Omental fat pad (tissue), 4 donors: ENCODE results near the gene KCNK16. TPM values are rescaled to one million over a fixed set of nuclear protein-coding genes. Genes with fewer than 3 reads are reported as not detected.

Source experiments
- ATAC-seq: fragments of 150-250 bp; one replicate; pipeline ENCODE4 v1.9.1; 2016; ENCODE audit warnings: mild to moderate bottlenecking, moderate library complexity; ENCODE audit not compliant: low FRiP score
- DNase-seq: peaks from one replicate; pipeline ENCODE4 v3.0.0-alpha.2; 2019; ENCODE audit warnings: low spot score
- total RNA-seq, 4 donors: library from RNA; depleted of rRNA; stranded (reverse); fragments of >200 nt; gene quantifications; one replicate each; pipeline ENCODE4 v1.1.0, GENCODE V29; 2016
- TF ChIP-seq, protein P1 (sequence below), 3 donors: fragments of 450-650 bp; IDR thresholded peaks; one replicate each; pipeline ENCODE4 v1.5.1; 2016 to 2017; ENCODE audit warnings: antibody characterized with exemption in 3 of 3, mild to moderate bottlenecking in 3 of 3, moderate library complexity in 2 of 3

The KCNK16 gene
- total RNA-seq, 4 donors from 2014 or later = not detected

DNA sequence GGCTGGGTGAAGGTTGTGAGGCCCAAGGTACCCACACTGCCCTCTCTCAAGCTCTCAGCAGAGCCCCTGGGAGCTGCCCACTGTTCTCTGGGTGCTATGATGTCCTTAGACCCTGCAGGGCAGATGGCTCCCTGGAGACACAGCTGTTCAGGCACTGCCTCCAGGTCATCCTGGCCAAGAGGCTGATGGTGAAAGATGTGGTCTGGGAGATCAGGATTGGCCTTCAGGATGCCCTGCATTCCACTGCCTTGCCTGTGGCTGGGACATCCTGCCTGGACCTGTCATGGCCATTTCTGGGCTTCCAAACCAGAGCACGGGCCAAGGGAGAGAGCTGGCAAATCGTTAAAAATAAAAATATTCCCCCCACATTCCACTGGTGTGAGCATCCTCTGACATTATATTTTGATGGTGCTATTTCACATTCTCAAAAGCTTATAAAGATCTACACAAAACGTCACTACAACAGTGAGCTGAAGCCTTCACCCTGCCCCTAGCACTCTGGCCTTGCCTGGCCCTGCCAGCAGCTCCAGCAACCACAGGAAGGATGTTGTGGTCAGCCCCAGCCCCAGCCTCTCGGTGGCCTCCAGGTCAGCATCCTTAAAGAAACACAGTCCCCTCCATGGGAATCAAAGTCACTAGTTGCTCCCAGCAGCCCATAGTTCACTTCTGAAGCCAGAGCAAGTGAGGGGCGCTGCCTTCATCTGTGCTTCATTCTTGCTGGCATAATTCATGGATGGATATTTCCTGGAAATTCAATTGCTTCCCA, 13.5 kb upstream of the KCNK16 start:
- no peak for DNase-seq
- TF ChIP-seq, protein P1, sequence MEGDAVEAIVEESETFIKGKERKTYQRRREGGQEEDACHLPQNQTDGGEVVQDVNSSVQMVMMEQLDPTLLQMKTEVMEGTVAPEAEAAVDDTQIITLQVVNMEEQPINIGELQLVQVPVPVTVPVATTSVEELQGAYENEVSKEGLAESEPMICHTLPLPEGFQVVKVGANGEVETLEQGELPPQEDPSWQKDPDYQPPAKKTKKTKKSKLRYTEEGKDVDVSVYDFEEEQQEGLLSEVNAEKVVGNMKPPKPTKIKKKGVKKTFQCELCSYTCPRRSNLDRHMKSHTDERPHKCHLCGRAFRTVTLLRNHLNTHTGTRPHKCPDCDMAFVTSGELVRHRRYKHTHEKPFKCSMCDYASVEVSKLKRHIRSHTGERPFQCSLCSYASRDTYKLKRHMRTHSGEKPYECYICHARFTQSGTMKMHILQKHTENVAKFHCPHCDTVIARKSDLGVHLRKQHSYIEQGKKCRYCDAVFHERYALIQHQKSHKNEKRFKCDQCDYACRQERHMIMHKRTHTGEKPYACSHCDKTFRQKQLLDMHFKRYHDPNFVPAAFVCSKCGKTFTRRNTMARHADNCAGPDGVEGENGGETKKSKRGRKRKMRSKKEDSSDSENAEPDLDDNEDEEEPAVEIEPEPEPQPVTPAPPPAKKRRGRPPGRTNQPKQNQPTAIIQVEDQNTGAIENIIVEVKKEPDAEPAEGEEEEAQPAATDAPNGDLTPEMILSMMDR (IDR thresholded peaks at IDR 0.05) = no peak
- ATAC-seq = no peak

DNA sequence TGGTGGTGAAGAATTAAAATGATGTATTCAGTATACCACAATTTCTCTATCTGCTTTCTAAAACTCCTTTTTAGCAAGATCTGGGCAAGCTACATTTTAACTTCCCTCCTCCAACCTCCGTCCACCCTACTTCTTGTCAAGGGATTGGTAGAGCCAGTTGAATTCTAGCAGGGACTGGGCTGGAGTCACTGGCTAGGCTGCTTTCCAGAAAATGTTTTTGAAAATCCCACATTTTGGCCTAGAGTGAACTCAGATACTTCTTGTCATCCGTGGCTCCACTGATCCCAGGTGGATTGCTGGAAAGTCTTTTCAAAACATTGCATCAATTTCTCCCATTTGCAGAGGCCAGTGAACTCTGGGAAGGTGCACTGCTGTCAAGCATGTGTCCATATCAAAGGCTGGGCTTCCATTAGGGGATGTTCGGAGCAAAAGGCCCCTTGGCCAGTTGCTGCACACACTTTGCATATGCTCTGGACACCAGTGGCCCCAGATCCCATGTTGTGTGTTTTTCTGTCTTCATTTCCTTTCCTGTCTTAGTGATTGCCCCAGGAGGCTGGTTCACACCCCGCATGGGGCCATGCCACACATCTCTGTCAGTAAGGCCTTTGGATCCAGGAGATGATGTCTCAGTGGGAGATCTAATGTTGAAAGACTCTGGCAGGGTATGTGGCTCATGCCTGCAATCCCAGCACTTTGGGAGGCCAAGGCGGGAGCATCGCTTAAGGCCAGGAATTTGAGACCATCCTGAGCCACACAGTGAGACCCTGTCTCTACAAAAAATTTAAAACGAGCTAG, 11.3 kb upstream of the KCNK16 start:
- TF ChIP-seq, protein P1 (IDR thresholded peaks at IDR 0.05) = no peak
- no peak for ATAC-seq
- no peak for DNase-seq

DNA sequence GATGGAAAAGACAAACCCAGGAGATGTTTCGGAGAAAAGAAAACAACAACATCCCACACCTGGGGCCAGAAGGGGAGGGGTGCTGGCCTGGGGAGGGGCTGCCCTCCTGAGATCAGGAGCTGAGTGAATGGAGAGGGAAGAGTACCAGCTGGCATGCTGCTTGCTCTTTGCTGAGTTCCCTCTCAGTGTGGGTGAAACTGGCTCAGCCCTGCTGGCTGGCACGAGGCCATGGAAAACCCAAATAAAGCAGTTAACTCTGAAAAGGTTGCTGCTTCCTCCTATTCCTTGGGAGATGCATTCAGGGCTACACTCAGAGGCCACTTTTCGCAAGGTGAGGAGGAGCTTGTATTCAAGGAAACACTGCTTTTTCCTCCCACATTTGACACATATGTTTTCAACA, 8.0 kb upstream of the KCNK16 start:
- ATAC-seq = no peak

DNA sequence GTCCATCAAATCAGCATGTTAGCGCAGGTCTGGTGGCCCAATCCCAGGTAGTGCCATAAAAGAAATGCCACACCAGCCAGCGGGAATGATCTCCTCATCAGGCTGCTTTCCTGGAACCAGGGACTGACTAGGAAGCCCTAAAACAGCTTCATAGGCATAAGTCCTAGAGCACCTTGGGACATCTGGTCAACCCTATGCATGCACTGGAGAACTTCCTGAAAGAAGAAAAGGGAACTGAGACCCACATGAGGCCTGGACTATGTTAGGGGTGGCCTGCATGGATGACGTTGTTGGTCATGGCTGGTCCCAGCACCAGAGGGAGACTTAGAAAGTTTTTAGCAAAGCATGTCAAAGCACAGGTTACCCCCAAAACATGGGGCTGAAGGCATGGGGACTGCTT, 7.6 kb upstream of the KCNK16 start:
- ATAC-seq (no peak), DNase-seq (no peak)
- TF ChIP-seq, protein P1 (IDR thresholded peaks at IDR 0.05) = no peak

More for the DNA sequence above, 8.0 kb upstream of the KCNK16 start:
- DNase-seq = no peak
- TF ChIP-seq, protein P1 (IDR thresholded peaks at IDR 0.05) = no peak

DNA sequence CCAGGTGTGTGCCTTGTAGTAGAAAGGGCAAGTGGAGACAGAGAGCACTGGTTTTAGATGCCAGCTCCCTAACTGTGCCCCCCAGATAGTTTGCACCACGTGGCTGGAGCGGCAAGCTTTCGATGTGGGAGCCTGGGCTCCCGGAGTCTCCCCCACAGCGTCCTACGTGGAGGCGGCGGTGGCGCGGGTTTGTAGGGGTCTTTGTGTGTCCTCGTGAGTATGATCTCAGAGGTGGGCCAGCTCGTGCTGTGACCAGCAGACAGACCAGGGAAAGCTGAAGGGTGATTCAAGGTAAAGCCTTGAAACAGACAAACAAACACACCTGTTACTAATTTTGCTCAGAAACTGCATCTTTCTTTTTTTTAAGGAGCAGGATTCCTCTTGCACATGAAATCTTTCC, 5.6 kb upstream of the KCNK16 start:
- TF ChIP-seq, protein P1 (IDR thresholded peaks at IDR 0.05) = no peak
- no peak for ATAC-seq
- no peak for DNase-seq

DNA sequence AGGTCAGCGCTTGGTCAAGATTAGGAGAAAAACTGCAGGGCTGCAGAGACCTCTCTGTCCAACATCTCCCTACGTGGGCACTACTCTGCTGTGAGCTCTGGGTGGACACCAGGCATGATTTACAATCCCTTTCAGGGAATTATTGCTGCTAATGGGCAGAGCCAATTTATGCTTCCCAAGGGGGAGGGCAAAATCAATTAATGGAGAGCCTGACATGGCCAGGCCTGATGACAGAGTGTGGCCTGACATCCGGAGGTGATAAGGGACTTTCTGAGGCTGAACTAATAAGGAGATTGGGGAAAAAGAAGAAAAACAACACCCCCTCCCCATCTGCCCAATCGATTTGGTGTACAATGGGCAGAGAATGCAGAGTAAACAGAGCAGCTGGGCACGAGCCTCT, 5.0 kb upstream of the KCNK16 start:
- ATAC-seq (no peak), DNase-seq (no peak)
- TF ChIP-seq, protein P1 (IDR thresholded peaks at IDR 0.05) = no peak
